Aorta (tissue), 5 donors: ENCODE data around the gene CD40. TPM values are rescaled to one million over a fixed set of nuclear protein-coding genes. Genes with fewer than 3 reads are reported as not detected.
A peak's percentile ranks its signal among the peaks of the same experiment; 100 is the strongest.

Experiments used
- ATAC-seq: fragments of 200-7000 bp; cut with Tn5 transposase; one replicate; pipeline ENCODE4 v1.9.1; 2022; ENCODE audit warnings: moderate library complexity; ENCODE audit not compliant: low FRiP score
- DNase-seq, 2 donors: peaks; one replicate each; pipeline ENCODE4 v3.0.0-alpha.2; 2020
- H3K27ac ChIP-seq, 2 donors: one replicate each; pipeline ENCODE4 v1.5.1; 2013; ENCODE audit warnings: low read length in 2 of 2, mild to moderate bottlenecking in 2 of 2, moderate library complexity in 2 of 2, control low read depth in 1 of 2, inconsistent platforms in 1 of 2, low read depth in 1 of 2
- H3K27me3 ChIP-seq, 2 donors: one replicate each; pipeline ENCODE4 v1.6.1; 2013; ENCODE audit warnings: control low read depth in 1 of 2, low read length in 1 of 2, mild to moderate bottlenecking in 1 of 2, moderate library complexity in 1 of 2; ENCODE audit not compliant: insufficient read depth in 2 of 2, control insufficient read depth in 1 of 2
- H3K36me3 ChIP-seq, 2 donors: one replicate each; pipeline ENCODE4 v1.6.1; 2013; ENCODE audit warnings: control low read depth in 1 of 2, low read length in 1 of 2, mild to moderate bottlenecking in 1 of 2; ENCODE audit not compliant: insufficient read depth in 2 of 2, control insufficient read depth in 1 of 2
- H3K4me1 ChIP-seq, 2 donors: one replicate each; pipeline ENCODE4 v1.6.1; 2013; ENCODE audit warnings: low read length in 2 of 2, control low read depth in 1 of 2, mild to moderate bottlenecking in 1 of 2, moderate library complexity in 1 of 2; ENCODE audit not compliant: insufficient read depth in 2 of 2, control insufficient read depth in 1 of 2
- H3K4me3 ChIP-seq, 2 donors: one replicate each; pipeline ENCODE4 v1.5.1; 2013; ENCODE audit warnings: low read length in 2 of 2, control low read depth in 1 of 2, mild to moderate bottlenecking in 1 of 2
- H3K9me3 ChIP-seq: one replicate; pipeline ENCODE4 v1.6.1; 2013; ENCODE audit warnings: mild to moderate bottlenecking, low read length; ENCODE audit not compliant: control insufficient read depth
- WGBS, 2 donors: extraction: QIAGEN DNeasy Blood & Tissue Kit; methylation state at CpG; one replicate each; pipeline ENCODE4 v1.1.7; 2013; 5-methylcytosine and 5-hydroxymethylcytosine counted together
- intact Hi-C, 2 donors: fragments of 100-400 bp; cut with DNase I; formaldehyde crosslinking; loops; one replicate each; pipeline versions ENCODE4 v1.14.2 to v1.15.0; 2022
- polyA plus RNA-seq, 2 donors: library from polyadenylated mRNA; stranded (reverse); fragments of 200-250 nt; gene quantifications; one replicate each; pipeline ENCODE4 v1.2.3, GENCODE V29; 2013
- total RNA-seq, 2 donors: library from RNA; stranded (reverse); fragmentation: NEBNext Ultra II Directional; extraction: Animal tissue kit (Norgen Biotek cat#: 25700); gene quantifications; one replicate each; pipeline ENCODE4 v1.2.1, GENCODE V29; 2021
- donor health status: healthy with polysubstance abuse.
- donor health status: Bipolar disorder and iron deficiency.
- donor health status: DM: no; HTN: no; CAD: no.
- donor health status: DM: no; HTN: no; CAD: no.
- donor health status: DM: yes; HTN: yes; CAD: no.

Gene CD40
- total and polyA plus RNA-seq, 4 donors: 8.6 to 47.7 (median 28.5) TPM

- no peak for DNase-seq
- H3K27ac ChIP-seq: no peak overlapping the region
- intact Hi-C loops: no loop called here
- no peak for ATAC-seq
- 79 to 93% methylated on average over 3 of the region's 3 CpGs for WGBS, 2 donors
- H3K9me3 ChIP-seq: peaks cover 4% of the 10 kb centered on the region
- no peaks in the 10 kb centered on the region for H3K4me1 ChIP-seq
- no peaks in the 10 kb centered on the region for H3K27me3 ChIP-seq
- no peaks in the 10 kb centered on the region for H3K36me3 ChIP-seq
- no peak overlapping the region for H3K4me3 ChIP-seq
These were observed 15.2 kb upstream of the CD40 start for GRCh38 chr20:46102940-46103339.

- intact Hi-C loops: no loop called here
- Histone ChIP-seq H3K36me3 (no peaks in the 10 kb centered on the region), H3K4me1 (no peaks in the 10 kb centered on the region), H3K27me3 (no peaks in the 10 kb centered on the region), H3K4me3 (no peak overlapping the region), H3K9me3 (peaks cover 4% of the 10 kb centered on the region), H3K27ac (no peak overlapping the region)
- DNase-seq: no peak
- ATAC-seq: no peak
- 70 to 74% methylated on average over 3 of the region's 3 CpGs for WGBS, 2 donors
These were observed 13.9 kb upstream of the CD40 start for GRCh38 chr20:46104262-46104661.

- H3K27ac ChIP-seq: no peak overlapping the region
- peaks cover 4% of the 10 kb centered on the region for H3K9me3 ChIP-seq
- ATAC-seq (no peak), DNase-seq (no peak)
- no peaks in the 10 kb centered on the region for H3K27me3 ChIP-seq
- WGBS, 2 donors: 68 to 69% methylated on average over 6 of the region's 6 CpGs
- no peaks in the 10 kb centered on the region for H3K4me1 ChIP-seq
- H3K4me3 ChIP-seq: no peak overlapping the region
- H3K36me3 ChIP-seq: no peaks in the 10 kb centered on the region
- intact Hi-C loops: no loop called here
These were observed 11.1 kb upstream of the CD40 start for GRCh38 chr20:46107061-46107460.

GRCh38 chr20:46108435-46108841 lies 9.7 kb upstream of the CD40 start:
- no peak for DNase-seq
- no peaks in the 10 kb centered on the region for H3K4me1 ChIP-seq
- intact Hi-C loops: no loop called here
- H3K4me3 ChIP-seq: no peak overlapping the region
- 83 to 86% methylated on average over 5 of the region's 5 CpGs for WGBS, 2 donors
- no peaks in the 10 kb centered on the region for H3K36me3 ChIP-seq
- H3K9me3 ChIP-seq: peaks cover 3% of the 10 kb centered on the region
- H3K27ac ChIP-seq: no peak overlapping the region
- H3K27me3 ChIP-seq: no peaks in the 10 kb centered on the region
- no peak for ATAC-seq

- DNase-seq: no peak
- 82 to 86% methylated on average over 14 of the region's 14 CpGs for WGBS, 2 donors
- ATAC-seq: no peak
- no peaks in the 10 kb centered on the region for H3K4me1 ChIP-seq
- no peaks in the 10 kb centered on the region for H3K27me3 ChIP-seq
- H3K36me3 ChIP-seq: no peaks in the 10 kb centered on the region
- peaks cover 3% of the 10 kb centered on the region for H3K9me3 ChIP-seq
- H3K4me3 ChIP-seq: no peak overlapping the region
- no peak overlapping the region for H3K27ac ChIP-seq
- intact Hi-C loops: no loop called here
These were observed 9.1 kb upstream of the CD40 start for GRCh38 chr20:46108976-46109375.

GRCh38 chr20:46111028-46111835 lies 6.9 kb upstream of the CD40 start:
- Histone ChIP-seq H3K27ac (no peak overlapping the region), H3K36me3 (no peaks in the 10 kb centered on the region), H3K4me3 (no peak overlapping the region), H3K9me3 (peaks cover 1% of the 10 kb centered on the region), H3K27me3 (no peaks in the 10 kb centered on the region), H3K4me1 (no peaks in the 10 kb centered on the region)
- intact Hi-C loops: no loop called here
- peak; percentile 54 to 75 for DNase-seq
- 57% methylated on average over 5 of the region's 5 CpGs for WGBS, 2 donors
- no peak for ATAC-seq

- no peaks in the 10 kb centered on the region for H3K4me1 ChIP-seq
- H3K4me3 ChIP-seq: no peak overlapping the region
- H3K27ac ChIP-seq: no peak overlapping the region
- no peaks in the 10 kb centered on the region for H3K36me3 ChIP-seq
- intact Hi-C loops: no loop called here
- H3K9me3 ChIP-seq: peaks cover 1% of the 10 kb centered on the region
- no peaks in the 10 kb centered on the region for H3K27me3 ChIP-seq
- no peak for DNase-seq
- ATAC-seq: no peak
These were observed 6.3 kb upstream of the CD40 start for GRCh38 chr20:46111836-46112212.

GRCh38 chr20:46112430-46113112 lies 5.5 kb upstream of the CD40 start:
- Histone ChIP-seq H3K4me1 (no peaks in the 10 kb centered on the region), H3K36me3 (no peaks in the 10 kb centered on the region), H3K27me3 (no peaks in the 10 kb centered on the region), H3K9me3 (no peaks in the 10 kb centered on the region), H3K27ac (no peak overlapping the region), H3K4me3 (no peak overlapping the region)
- ATAC-seq (no peak), DNase-seq (no peak)
- WGBS, 2 donors: 67 to 68% methylated on average over 10 of the region's 10 CpGs
- intact Hi-C loops: no loop called here

- ATAC-seq: no peak
- intact Hi-C loops: no loop called here
- Histone ChIP-seq H3K4me3 (no peak overlapping the region), H3K27me3 (no peaks in the 10 kb centered on the region), H3K36me3 (no peaks in the 10 kb centered on the region), H3K9me3 (no peaks in the 10 kb centered on the region), H3K4me1 (no peaks in the 10 kb centered on the region), H3K27ac (no peak overlapping the region)
- WGBS, 2 donors: 60 to 64% methylated on average over 3 of the region's 3 CpGs
- no peak for DNase-seq
These were observed 5.0 kb upstream of the CD40 start for GRCh38 chr20:46113113-46113470.
